NT2/D1 (cell line): Measurements from ENCODE around the gene ITIH6.
"Not testable (repeated sequence)": the region's sequence is repeated elsewhere in the genome, so short reads cannot be mapped to it uniquely, and the experiment has no call there.

Source experiments
- SUZ12 ChIP-seq: IDR thresholded peaks from 2 replicates; pipeline ENCODE4 v1.6.1; 2011; ENCODE audit not compliant: insufficient read length, insufficient read depth; ENCODE audit errors: extremely low read depth
- ZNF274 ChIP-seq: IDR thresholded peaks from 2 replicates; pipeline ENCODE4 v1.6.1; 2011; ENCODE audit warnings: mild to moderate bottlenecking, low read depth, low read length

DNA sequence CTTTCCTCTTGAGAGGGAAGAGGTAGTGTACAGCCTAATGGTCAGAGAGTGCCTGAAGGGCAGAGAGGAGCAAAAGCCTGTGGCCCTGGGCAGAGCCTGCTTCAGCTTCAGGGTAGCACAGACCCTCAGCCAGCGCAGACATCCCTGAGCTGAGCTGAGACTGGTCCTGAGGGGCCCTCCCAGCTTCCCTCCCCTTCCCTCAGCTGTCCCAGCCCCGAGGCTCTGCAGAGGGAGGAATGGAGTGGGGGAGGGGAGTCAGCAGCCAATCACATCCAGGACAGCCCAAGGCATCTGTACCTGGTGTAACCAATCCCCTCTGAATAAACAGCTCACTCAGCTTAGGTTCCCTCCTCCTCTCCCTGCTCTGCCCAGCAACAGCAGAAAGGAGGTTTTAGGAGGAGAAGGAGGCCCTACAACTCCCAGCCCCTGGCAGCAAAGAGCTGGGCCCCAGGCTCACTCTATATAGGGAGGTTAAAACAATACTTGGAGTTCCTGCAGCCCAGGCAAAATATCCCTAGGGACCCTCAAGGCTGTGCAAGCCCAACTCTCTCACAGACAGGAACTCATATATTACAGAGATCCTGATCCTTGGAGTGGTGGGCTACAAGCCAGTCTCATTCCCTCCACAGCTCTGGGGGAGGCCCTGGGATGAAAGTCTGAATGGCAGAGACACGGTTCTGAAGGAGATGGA, 43.3 kb upstream of the ITIH6 start:
- not testable (repeated sequence) for TF ChIP-seq SUZ12, ZNF274
